ENCODE measurements around the gene MFSD12.

GRCh38 chr19:3576696-3577443, 19.5 kb upstream of the MFSD12 start:
- TF ChIP-seq CTCF (IDR thresholded peaks at IDR 0.05; ENCODE audit: insufficient read depth, low read length, poor library complexity, severe bottlenecking), result no peak
- TF ChIP-seq EZH2phosphoT487 (conservative IDR thresholded peaks at IDR 0.05; ENCODE audit: low read length), result no peak
